Activated gamma-delta T cell treated with Interleukin-2 at 50 U/mL for 16 hours (primary cell): Measurements from ENCODE around the gene CAGE1.
"Not testable (repeated sequence)": the region's sequence is repeated elsewhere in the genome, so short reads cannot be mapped to it uniquely, and the experiment has no call there.

Experiments used
- DNase-seq: peaks from one replicate; pipeline ENCODE4 v3.0.0-alpha.2; 2020

Gene CAGE1

DNA sequence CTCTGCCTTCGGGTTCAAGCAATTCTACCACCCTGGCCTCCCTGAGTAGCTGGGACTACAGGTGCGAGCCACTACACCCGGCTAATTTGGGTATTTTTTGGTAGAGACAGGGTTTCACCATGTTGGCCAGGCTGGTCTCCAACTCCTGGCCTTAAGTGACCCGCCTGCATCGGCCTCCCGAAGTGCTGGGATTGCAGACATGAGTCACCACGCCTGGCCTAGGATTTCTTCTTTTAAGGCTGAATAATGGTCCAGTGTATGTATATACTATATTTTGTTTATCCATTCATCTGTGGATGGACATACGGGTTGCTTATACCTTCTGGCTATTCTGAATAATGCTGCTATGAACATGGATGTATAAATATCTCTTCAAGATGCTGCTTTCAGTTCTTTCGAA, 17.2 kb upstream of the CAGE1 start:
- DNase-seq = no peak

DNA sequence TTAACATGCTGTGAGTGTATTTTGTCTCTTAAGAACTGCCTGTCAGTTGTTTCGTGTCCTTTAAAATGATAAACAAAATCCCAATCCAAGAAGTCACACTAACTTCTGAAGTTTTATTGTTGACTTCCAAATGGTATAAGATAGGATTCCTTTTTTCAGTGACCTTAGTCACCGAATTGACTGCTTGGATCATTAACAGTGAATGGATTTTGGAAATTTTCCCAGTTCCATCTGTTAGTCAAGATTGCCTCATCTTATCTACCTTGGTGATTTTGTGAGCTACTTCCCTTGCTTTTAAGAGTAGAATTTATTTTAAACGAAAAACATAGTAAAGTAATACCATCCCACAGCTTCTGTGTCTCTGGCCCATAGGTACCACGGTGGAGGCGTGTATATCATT, 15.0 kb upstream of the CAGE1 start:
- no peak for DNase-seq

DNA sequence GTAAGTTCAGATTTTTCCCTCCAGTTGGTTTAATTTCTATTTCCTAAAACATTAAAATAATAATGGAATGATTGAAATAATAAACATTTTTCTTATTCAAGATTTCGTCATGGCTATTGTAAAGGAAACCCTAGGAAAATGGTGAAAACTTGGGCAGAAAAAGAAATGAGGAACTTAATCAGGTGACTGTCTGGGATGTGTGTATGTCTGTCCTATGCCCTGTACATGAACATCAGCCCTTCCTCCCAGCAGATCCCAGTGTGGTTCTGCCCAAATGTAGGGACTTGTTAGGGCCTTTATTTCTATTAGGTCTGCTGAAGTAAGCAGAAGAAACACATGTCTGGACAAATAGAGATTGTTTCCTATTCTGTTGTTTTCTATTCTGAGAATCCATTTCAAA, 13.2 kb upstream of the CAGE1 start:
- no peak for DNase-seq

DNA sequence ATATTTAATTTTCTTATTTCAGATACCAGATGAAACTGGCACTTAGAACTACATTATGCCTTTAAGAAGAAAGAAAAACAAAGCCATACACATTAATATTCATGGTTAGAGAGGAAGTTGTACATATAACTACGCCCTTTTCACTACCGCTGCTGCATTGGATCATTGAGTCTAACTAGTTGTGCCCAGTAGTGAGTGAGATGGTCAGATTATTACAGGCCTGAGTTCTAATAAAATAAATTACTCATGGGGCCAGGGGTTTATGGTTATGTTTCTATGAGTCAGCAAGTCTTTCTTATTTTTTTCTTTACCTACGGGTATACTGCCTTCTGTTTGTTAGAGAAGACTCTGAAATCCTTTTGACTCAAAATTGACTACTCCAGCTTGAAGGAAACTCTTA, 11.5 kb upstream of the CAGE1 start:
- DNase-seq = no peak

DNA sequence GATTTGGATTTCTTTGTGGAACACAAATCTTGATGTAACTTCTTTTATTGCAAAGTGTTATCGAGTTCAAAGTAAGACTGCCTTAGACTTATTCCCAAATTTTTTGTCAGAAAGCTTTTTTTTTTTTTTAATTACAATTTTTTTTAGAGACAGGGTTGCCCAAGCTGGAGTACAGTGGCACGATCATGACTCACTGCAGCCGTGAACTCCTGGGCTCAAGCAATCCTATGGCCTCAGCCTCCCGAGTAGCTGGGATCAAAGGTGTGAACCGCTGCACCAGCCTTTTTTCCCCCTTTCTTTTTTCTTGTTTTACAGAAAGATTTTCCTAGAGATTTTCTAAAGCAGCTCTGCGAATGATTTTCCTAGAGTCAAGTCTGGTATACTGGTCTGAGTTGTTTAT, 2.9 kb upstream of the CAGE1 start:
- no peak for DNase-seq

DNA sequence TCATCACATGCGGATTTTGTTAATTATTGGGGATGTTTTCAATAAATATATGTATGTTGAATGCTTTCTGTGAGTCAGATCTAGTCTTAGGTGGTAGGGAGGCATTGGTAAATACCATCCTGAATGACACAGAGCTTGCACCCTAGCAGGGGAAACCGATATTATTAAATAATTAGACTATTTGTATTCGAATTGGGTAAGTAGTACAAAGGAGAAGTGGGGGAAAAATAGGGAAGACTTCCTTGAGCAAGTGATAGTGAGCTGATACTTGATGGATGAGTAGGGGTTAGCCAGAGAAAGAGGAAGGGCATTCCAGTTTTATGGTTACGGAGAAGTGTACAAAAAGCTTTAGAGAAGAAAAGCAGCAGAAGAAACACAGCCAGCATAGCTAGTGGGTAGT, 1.6 kb upstream of the CAGE1 start:
- DNase-seq = no peak

DNA sequence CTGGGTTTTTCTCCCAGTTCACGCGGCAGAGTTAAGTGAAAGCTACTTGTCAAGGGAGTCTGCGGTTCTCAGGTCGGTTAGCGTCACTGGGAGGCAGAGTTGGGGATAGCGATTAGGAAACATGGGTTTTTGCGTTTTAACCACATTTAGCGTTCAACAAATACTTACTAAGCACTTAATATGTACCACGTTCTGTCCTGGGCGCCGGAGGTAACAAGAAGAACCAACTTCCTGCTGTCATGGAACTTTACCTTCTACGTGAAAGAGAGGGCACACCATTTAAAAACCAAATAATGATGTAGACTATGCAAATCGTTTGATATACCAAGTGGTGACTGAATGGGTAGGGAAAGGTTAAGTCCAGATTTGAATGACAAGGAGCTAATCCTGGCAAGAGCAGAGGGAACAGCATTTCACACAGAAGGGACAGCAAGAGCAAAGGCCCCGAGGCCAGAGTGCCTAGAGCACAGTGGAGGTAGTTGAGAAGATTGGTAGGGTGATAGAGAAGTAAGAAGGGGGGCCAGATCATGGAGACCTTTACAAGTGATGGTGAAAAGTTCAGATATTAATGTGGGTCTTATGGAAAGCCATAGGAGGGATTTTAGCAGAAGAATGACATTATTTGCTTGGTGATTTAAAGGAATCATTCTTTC, 810 bp upstream of the CAGE1 start:
- DNase-seq = no peak

DNA sequence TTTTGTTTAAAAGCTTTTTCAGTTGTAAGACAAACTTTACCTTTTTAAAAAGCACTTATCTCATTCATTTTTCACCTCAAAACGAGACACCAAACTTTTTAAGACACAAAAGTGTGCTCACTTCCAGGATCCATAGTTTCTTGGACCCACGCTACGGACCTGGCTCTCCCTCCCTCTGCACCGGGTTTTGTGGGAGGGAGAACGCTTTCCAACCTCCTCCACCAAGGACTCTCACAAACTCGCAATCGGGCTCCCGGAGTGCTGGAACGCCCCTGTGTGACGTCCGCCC, 436 bp downstream of the CAGE1 start:
- DNase-seq = no peak

DNA sequence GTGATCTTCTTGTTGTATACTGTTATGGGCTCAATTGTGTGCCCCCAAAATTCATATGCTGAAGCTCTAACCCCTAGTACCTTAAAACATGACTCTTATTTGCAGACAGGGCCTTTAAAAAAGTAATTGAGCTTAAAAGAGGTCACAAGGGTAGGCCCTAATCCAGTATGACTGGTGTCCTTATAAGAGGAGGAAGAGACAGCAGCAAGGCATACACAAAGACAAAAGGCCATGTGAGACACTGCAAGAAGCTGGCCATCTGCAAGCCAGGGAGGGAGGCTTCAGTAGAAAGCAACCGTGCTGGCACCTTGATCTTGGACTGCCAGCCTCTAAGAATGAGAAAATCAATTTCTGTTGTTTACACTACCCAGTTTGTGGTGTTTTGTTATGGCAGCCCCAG, 8.4 kb downstream of the CAGE1 start:
- no peak for DNase-seq

DNA sequence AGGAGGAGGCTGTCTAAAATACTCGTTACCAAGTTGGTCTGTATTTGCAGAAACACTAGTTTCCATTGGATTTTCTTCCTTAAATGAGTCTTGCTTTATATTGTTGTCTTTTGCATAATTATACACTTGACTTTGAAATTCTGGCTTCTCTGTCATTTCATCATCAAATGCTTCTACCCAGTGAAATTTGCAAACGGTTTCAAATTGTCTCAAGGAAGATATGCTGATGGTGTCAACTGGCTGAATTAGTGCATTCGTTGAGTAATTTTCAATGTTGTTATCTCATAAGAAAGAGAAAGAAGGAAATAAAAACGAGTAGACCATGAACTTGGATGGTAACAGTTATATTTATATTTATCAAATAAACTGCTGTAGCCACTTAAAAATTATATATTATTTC, 10.8 kb downstream of the CAGE1 start:
- no peak for DNase-seq

DNA sequence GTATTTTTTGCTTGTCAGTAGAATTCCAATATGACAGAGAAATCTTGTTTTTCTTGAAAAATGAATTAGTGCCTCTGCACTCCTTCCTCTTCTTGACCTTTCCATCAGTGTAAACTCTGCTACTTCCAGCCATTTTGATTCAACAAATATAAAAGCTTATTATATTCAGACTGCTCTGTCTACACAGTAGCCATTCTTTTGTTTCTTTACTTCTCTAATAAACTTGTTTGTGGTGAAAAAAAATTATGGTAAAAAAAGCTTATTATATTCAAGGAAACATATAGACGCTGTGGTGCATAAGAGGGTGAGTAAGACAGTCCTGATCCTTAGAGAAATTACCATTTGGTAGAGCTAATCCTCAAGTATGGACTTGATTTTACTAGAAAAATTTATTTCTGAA, 11.6 kb downstream of the CAGE1 start:
- no peak for DNase-seq

DNA sequence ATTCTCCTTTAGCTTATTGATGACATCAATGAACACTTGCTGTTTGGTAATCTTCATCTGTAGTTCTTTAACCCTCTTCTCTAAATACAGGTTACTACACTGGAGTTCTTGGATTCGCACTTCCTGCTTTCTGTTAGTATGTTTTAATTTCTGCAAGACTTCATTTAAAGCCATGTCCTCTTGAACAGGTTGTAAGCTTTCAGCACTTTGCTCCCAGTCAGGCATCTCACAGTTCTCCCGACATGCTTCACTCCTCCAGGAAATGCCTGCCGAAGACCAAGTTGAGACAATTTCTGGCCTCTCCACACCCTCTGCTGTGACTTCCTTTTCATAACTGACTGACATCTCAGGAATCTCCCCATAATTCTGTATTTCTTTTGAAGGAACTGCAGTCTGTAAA, 15.8 kb downstream of the CAGE1 start:
- DNase-seq = no peak

DNA sequence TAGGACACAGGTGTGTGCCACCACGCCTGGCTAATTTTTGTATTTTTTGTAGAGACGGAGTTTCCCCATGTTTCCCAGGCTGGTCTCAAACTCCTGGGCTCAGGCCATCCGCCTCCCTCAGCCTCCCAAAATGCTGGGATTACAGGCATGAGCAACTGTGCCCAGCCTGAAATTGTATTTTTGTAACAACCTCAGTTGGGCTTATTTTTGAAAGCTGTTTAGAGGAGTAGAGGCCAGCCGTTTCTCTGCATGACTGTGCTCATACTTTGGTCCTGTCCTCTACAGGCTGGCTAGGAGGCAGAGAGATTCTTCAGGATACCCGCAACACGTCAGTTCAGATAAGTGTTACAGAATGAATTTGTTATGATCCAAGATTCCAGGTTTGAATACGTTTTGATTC, 22.1 kb downstream of the CAGE1 start:
- no peak for DNase-seq

DNA sequence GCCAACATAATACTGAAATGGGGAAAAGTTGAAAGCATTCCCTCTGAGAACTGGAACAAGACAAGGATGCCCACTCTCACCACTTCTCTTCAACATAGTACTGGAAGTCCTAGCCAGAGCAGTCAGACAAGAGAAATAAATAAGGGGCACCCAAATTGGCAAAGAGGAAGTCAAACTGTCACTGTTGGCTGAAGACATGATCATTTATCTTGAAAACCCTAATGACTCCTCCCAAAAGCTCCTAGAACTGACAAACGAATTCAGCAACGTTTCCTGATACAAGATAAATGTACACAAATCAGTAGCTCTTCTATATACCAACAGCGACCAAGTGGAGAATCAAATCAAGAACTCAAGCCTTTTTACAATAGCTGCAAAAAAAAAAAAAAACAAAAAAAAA, 37.6 kb downstream of the CAGE1 start:
- DNase-seq = not testable (repeated sequence)

DNA sequence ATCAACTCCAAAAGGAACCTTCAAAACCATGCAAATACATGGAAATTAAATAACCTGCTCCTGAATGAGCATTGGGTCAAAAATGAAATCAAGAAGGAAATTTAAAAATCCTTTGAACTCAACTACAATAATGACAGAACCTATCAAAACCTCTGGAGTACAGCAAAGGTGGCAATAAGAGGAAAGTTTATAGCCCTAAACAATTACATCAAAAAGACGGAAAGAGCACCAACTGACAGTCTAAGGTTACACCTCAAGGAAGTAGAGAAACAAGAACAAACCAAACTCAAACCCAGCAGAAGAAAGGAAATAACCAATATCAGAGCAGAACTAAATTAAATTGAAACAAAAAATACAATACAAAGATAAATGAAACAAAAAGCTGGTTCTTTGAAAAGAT, 39.0 kb downstream of the CAGE1 start:
- DNase-seq = not testable (repeated sequence)

DNA sequence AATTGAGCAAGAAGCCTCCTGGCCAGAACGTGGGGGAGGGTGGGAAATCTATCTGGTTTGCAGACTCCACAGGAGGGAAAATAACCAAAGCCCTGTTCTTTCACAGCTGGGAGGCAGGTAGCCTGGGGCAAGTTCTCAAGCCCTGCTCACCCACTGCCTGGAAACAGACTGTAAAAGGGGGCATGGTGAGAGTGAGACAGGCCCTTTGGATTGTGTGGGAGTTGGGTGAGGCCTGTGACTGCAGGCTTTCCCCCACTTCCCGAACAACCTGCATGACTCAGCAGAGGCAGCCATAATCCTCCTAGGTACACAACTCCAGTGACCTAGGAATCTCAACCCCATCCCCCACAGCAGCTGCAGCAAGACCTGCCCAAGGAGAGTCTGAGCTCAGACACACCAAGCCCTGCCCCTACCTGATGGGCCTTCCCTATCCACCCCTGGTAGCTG, 42.0 kb downstream of the CAGE1 start:
- not testable (repeated sequence) for DNase-seq

DNA sequence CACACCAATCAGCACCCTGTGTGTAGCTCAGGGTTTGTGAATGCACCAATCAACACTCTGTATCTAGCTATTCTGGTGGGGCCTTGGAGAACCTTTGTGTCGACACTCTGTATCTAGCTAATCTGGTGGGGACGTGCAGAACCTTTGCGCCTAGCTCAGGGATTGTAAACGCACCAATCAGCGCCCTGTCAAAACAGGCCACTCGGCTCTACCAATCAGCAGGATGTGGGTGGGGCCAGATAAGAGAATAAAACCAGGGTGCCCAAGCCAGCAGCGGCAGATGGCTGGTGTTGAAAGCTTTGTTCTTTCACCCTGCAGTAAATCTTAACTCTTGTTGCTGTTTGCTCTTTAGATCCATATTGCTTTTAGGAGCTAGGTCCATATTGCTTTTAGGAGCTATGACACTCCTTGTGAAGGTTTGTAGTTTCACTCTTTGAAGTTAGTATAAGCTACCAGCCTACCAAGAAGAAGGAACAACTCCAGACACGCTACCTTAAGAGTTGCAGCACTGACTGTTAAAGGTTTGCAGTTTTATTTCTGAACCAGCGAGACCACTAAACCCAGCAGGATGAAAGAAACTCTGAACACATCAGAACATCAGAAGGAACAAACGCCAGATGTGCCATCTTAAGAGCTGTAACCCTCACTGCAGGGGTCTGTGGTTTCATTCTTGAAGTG, 44.6 kb downstream of the CAGE1 start:
- not testable (repeated sequence) for DNase-seq

DNA sequence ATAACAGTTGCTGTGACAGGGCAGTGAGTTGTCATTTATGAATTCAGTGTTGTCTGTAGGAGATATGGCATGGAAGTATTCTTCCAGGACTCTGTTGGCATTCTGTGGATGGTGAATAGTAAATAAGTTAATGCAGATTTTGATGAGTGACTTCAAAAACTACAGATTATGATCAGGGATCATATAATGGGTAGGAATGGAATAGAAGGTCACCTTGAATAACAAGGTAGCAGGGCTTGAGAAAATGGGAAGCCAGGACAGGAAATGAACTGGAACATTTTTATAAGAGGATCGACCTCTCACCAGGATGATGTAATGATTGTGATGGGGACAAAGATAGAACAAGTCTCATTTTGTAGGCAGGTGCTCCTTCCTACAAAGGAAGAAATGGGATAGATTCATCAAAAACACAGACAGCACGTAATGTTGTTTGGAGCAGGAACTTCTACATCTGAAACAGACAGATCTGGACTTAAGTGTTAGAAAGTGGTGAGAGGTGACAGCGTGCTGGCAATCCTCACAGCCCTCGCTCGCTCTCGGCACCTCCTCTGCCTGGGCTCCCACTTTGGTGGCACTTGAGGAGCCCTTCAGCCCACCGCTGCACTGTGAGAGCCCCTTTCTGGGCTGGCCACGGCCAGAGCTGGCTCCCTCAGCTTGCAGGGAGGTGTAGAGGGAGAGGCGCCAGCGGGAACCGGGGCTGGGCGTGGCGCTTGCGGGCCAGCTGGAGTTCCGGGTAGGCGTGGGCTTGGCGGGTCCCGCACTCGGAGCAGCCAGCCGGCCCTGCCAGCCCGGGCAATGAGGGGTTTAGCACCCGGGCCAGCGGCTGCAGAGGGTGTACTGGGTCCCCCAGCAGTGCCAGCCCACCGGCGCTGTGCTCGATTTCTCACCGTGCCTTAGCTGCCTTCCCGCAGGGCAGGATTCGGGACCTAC, 45.7 kb downstream of the CAGE1 start:
- no peak for DNase-seq

DNA sequence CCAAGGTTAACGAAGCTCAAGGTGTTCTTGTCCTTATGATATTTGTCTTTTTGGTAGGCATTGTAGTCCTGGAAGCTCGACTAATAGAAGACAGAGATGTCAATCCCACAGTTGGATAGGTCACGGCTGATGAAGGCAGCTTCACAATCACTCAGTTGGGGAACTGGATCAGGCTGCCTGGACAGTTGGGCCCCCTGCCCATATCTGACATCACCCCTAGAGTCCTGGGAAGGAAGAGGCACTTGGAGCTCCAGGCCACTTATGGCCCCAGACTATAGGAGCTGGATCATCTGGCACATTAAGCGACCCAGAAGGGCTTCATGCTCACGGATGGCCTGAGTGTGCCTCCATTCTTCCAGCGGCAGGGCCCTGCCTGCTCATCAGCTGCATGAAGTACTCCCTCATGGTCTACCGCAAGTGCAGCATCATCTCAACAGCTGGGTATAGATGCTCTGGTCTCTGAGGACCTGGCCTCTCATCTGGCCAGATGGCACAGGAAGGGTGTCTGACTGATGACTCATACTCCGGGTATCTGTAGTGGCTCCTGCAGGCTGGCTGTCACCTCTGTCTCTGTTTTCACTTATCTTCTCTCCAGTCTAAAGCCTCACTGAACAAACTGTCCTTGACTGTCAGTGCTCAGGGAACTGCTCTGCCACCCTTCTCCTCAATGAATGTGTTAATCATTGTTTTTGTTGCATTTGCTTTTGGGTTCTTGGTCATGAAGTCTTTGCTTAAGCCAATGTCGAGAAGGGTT, 47.4 kb downstream of the CAGE1 start:
- DNase-seq = no peak

DNA sequence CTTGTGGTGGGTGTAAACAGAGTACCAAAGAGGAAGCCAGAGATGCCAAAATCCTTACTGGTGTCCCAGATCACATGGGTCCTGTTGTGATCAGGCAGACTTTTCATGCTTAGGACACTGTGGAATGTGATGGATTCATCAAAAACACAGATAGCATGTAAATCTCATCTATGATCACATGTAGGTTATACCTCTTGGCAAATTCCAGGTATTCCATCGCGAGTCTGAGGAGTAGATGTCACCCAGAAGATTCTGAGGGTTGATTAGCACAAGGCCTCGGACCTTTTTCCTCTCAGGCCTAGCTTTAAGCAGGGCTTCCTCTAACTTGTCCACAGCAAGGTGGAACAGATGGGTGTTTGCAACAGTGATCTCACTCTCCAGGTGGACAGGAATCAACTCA, 48.3 kb downstream of the CAGE1 start:
- DNase-seq = no peak

DNA sequence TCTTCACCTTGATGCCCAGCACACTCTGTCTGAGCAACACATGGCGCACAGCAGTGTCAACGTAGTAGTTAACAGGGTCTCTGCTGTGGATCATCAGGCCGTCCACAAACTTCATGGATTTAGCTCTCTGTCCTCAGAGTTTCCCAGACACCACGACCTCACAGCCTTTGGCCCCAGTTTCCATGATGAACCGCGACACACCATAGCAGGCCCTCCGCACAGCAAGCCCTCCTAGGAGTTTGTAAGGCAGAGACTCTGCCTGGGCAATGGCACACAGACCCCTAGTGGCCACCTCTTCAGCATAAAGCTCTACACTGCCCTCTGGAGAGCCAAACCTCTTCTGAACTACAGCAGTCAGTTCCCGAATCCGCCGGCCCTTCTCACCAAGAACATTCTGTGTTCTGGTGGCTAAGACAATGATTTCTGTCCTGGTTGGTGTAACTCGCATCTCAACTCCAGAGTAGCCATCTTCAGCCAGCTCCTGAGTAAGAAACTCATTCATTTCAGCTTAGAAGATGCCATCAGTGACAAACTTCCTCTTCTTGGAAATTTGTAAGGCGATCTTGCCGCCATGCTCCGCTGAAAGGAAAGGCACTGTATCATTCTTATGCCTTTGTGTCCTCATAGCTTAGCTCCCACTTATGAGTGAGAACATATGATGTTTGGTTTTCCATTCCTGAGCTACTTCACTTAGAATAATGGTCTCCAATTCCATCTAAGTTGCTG, 50.4 kb downstream of the CAGE1 start:
- DNase-seq = not testable (repeated sequence)

DNA sequence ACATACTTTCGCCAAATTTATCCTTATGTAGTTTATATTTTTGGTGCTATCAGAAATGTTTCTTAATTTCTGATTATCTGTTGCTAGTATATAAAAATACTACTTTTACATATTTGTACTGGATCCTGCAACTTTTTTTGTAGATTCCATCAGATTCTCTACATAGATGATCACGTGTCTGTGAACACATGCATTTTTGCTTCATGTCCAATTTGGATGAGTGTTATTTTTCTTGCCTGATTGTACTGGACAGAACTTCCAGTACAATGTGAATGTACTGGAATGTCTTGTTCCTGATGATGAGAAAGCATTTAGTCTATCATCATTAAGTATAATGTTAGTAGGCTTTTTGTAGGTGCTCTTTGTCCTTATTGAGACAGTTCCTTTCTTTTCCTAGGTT, 51.5 kb downstream of the CAGE1 start:
- no peak for DNase-seq

DNA sequence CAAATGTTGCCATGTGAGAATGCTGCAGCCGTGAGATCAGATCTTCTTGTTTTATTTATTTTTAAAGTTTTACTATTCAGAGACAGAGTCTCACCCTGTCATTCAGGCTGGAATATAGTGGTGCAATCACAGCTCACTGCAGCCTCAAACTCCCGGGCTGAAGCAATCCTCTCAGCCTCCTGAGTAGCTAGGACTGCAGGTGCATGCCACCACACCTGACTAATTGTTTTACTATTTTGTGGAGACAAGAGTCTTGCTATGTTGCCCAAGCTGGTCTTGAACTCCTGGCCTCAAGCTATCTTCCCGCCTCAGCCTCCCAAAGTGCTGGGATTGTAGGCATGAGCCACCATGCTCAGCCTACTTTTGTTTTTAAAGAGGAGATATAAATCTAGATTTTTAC, 54.0 kb downstream of the CAGE1 start:
- DNase-seq = no peak
